Hepatocyte (in vitro differentiated cells): ENCODE data around the gene LINGO1. TPM values are rescaled to one million over a fixed set of nuclear protein-coding genes. Genes with fewer than 3 reads are reported as not detected.

Experiments
- DNase-seq: peaks from one replicate; pipeline ENCODE4 v3.0.0-alpha.2; 2016; ENCODE audit warnings: low spot score
- H2AFZ ChIP-seq: fragments of 200-600 bp; sonication (generic); 2 replicates; pipeline ENCODE4 v1.6.0; 2016; ENCODE audit warnings: antibody characterized with exemption, mild to moderate bottlenecking
- H3K27ac ChIP-seq: fragments of 200-600 bp; sonication (generic); 2 replicates; pipeline ENCODE4 v1.5.1; 2016; ENCODE audit warnings: mild to moderate bottlenecking
- H3K27me3 ChIP-seq: fragments of 200-600 bp; sonication (generic); 2 replicates; pipeline ENCODE4 v1.6.1; 2016
- H3K36me3 ChIP-seq: fragments of 200-600 bp; sonication (generic); replicated peaks from 2 replicates; pipeline ENCODE4 v1.5.1; 2016; ENCODE audit warnings: low read depth; ENCODE audit not compliant: insufficient read depth
- H3K4me1 ChIP-seq: fragments of 200-600 bp; sonication (generic); 2 replicates; pipeline ENCODE4 v1.5.1; 2016; ENCODE audit warnings: mild to moderate bottlenecking, moderate library complexity; ENCODE audit not compliant: insufficient read depth
- H3K4me2 ChIP-seq: fragments of 200-600 bp; sonication (generic); 2 replicates; pipeline ENCODE4 v1.6.0; 2016
- H3K4me3 ChIP-seq: fragments of 200-600 bp; sonication (generic); 2 replicates; pipeline ENCODE4 v1.5.1; 2016; ENCODE audit warnings: mild to moderate bottlenecking
- H3K79me2 ChIP-seq: fragments of 200-600 bp; sonication (generic); 2 replicates; pipeline ENCODE4 v1.6.0; 2017; ENCODE audit warnings: mild to moderate bottlenecking
- H3K9me2 ChIP-seq: fragments of 200-600 bp; sonication (generic); replicated peaks from 2 replicates; pipeline ENCODE4 v1.6.0; 2017; ENCODE audit warnings: mild to moderate bottlenecking; ENCODE audit not compliant: insufficient read depth
- H3K9me3 ChIP-seq: fragments of 200-600 bp; sonication (generic); 2 replicates; pipeline ENCODE4 v1.5.1; 2016; ENCODE audit warnings: low read depth, mild to moderate bottlenecking
- H4K20me1 ChIP-seq: fragments of 200-600 bp; sonication (generic); 2 replicates; pipeline ENCODE4 v1.6.0; 2016; ENCODE audit warnings: mild to moderate bottlenecking; ENCODE audit not compliant: insufficient read depth, poor library complexity, severe bottlenecking
- CTCF ChIP-seq: fragments of 200-600 bp; sonication (generic); IDR thresholded peaks from 2 replicates; pipeline ENCODE4 v1.5.1; 2016; ENCODE audit warnings: antibody characterized with exemption, mild to moderate bottlenecking; ENCODE audit not compliant: poor library complexity
- EZH2 ChIP-seq: fragments of 200-600 bp; sonication (generic); IDR thresholded peaks from 2 replicates; pipeline ENCODE4 v1.6.1; 2016; ENCODE audit warnings: antibody characterized with exemption, mild to moderate bottlenecking, borderline replicate concordance
- EZH2phosphoT487 ChIP-seq: fragments of 200-600 bp; sonication (generic); IDR thresholded peaks from one replicate; pipeline ENCODE4 v1.6.1; 2018; ENCODE audit warnings: antibody characterized with exemption, mild to moderate bottlenecking, low read depth, moderate library complexity; ENCODE audit not compliant: unreplicated experiment, severe bottlenecking
- WGBS: methylation state at CpG from one replicate; pipeline ENCODE4 v1.1.6; 2016; ENCODE audit warnings: low lambda C conversion rate; ENCODE audit errors: missing lambda C conversion rate; 5-methylcytosine and 5-hydroxymethylcytosine counted together
- polyA plus RNA-seq: library from polyadenylated mRNA; unstranded; fragments of >200 nt; fragmentation: Nextera tagmentation; extraction: Ambion mirVana; gene quantifications from 2 replicates; pipeline ENCODE4 v1.2.1, GENCODE V29; 2016
- total RNA-seq: library from RNA; depleted of rRNA; stranded (reverse); fragments of >200 nt; gene quantifications from 2 replicates; pipeline ENCODE4 v1.2.3, GENCODE V29; 2014

Gene LINGO1
- total and polyA plus RNA-seq, 2 experiments from 2014 or later: 4.3 to 5.1 TPM

- Histone ChIP-seq H4K20me1 (no peaks in the 10 kb centered on the region), H3K9me2 (no peaks in the 10 kb centered on the region), H2AFZ (no peak overlapping the region), H3K79me2 (no peaks in the 10 kb centered on the region), H3K4me2 (no peak overlapping the region), H3K27me3 (no peaks in the 10 kb centered on the region), H3K4me1 (peaks cover 9% of the 10 kb centered on the region), H3K9me3 (no peaks in the 10 kb centered on the region), H3K4me3 (no peak overlapping the region), H3K36me3 (no peaks in the 10 kb centered on the region), H3K27ac (no peak overlapping the region)
- DNase-seq: no peak
- TF ChIP-seq EZH2 (no peak), CTCF (no peak), EZH2phosphoT487 (no peak)
- WGBS: 66% methylated on average over 11 of the region's 11 CpGs
These were observed 34.9 kb upstream of the LINGO1 start for GRCh38 chr15:77667338-77668234.

GRCh38 chr15:77666296-77666660 is 33.6 kb upstream of the LINGO1 start:
- Histone ChIP-seq H3K4me1 (peaks cover 14% of the 10 kb centered on the region), H3K4me3 (no peak overlapping the region), H4K20me1 (no peaks in the 10 kb centered on the region), H2AFZ (no peak overlapping the region), H3K27me3 (no peaks in the 10 kb centered on the region), H3K9me2 (no peaks in the 10 kb centered on the region), H3K27ac (no peak overlapping the region), H3K9me3 (no peaks in the 10 kb centered on the region), H3K36me3 (no peaks in the 10 kb centered on the region), H3K4me2 (no peak overlapping the region), H3K79me2 (no peaks in the 10 kb centered on the region)
- DNase-seq: no peak
- TF ChIP-seq EZH2phosphoT487 (no peak), CTCF (no peak), EZH2 (no peak)
- 68% methylated on average over 5 of the region's 5 CpGs for WGBS

GRCh38 chr15:77665530-77666295 is 33.0 kb upstream of the LINGO1 start:
- no peaks in the 10 kb centered on the region for H3K79me2 ChIP-seq
- no peaks in the 10 kb centered on the region for H3K9me2 ChIP-seq
- no peaks in the 10 kb centered on the region for H4K20me1 ChIP-seq
- no peaks in the 10 kb centered on the region for H3K36me3 ChIP-seq
- no peak overlapping the region for H3K4me3 ChIP-seq
- no peaks in the 10 kb centered on the region for H3K27me3 ChIP-seq
- no peaks in the 10 kb centered on the region for H3K9me3 ChIP-seq
- H3K27ac ChIP-seq: no peak overlapping the region
- H2AFZ ChIP-seq: no peak overlapping the region
- no peak overlapping the region for H3K4me2 ChIP-seq
- WGBS: 92% methylated on average over 12 of the region's 12 CpGs
- peaks cover 14% of the 10 kb centered on the region for H3K4me1 ChIP-seq
- DNase-seq: no peak
- no peak for TF ChIP-seq EZH2
- no peak for TF ChIP-seq EZH2phosphoT487
- no peak for TF ChIP-seq CTCF
